Rectal smooth muscle tissue (tissue), 1 donor: ENCODE measurements around the gene FGR.

Source experiments
- H3K27ac ChIP-seq: one replicate; pipeline ENCODE4 v1.7.0; 2013; ENCODE audit warnings: low read depth, low read length, inconsistent platforms
- H3K27me3 ChIP-seq: one replicate; pipeline ENCODE4 v1.7.0; 2013; ENCODE audit warnings: low read length; ENCODE audit not compliant: control insufficient read depth, insufficient read depth
- H3K36me3 ChIP-seq: one replicate; pipeline ENCODE4 v1.7.0; 2013; ENCODE audit warnings: low read length; ENCODE audit not compliant: control insufficient read depth, insufficient read depth
- H3K4me1 ChIP-seq: one replicate; pipeline ENCODE4 v1.7.0; 2013; ENCODE audit warnings: low read length; ENCODE audit not compliant: control insufficient read depth, insufficient read depth
- H3K4me3 ChIP-seq: one replicate; pipeline ENCODE4 v1.7.0; 2013; ENCODE audit warnings: low read length
- H3K9ac ChIP-seq: one replicate; pipeline ENCODE4 v1.7.0; 2013; ENCODE audit warnings: low read length

Gene FGR

DNA sequence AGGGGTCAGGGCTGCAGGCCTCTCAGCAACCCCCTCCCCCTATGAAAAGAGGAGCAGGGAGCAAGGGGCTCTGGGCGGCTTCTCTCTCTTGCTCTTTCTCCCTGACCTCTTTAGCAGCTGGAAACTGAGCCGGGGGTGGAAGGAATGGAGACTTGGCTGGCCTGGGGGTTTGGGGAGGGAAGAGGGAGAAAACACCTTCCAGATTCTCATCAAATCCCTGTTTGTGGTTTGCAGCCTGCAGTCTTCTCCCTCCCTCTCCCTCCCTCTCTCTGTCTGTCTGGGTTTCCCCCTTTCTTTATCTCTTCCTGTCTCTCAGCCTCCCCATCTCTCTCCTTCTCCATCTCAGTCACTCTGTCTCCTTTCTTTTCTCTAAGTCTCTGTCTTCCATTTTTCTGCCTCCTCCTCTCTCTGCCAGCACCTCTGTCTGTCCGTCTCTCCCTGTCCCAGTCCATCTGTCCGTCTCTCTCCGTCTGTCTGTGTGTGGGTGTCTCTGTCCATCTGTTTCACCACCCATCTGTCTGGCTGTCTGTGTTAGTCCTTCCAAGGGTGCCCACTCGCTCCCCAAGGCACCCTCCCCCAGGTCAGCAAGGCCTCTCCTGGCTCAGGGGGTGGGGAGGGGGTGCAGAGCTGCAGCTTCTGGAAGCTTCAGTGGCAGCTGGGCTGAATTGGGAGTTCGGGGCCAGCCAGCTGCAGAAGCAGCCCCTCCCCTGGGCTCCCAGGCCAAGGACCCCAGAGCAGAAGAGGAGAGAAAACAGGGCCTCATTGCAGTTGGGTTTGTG lies 37.3 kb downstream of the FGR start:
- Histone ChIP-seq H3K9ac (no peak overlapping the region), H3K27ac (peak overlapping the region; percentile 91), H3K27me3 (no peaks in the 10 kb centered on the region), H3K36me3 (no peaks in the 10 kb centered on the region), H3K4me1 (peaks cover 79% of the 10 kb centered on the region), H3K4me3 (no peak overlapping the region)

DNA sequence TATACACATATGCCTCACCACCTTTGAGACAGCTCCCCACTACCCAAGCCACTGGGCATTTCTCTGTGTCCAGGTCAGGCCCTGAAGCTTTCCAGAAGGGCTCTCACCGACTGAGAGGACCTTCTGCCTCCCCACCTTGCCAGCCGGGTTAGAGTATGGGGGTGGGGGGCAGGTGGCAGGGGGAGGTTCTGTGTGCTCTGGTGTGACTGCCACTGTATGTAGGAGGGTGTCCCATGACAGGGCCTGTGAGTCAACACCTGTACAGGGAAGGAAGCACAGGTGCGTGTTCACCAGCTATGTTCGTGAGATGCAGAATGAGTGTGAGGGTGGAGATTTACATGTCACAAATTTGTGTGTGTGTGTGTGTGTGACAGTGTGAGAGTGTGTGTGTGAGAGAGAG lies 38.0 kb downstream of the FGR start:
- Histone ChIP-seq H3K27me3 (no peaks in the 10 kb centered on the region), H3K4me3 (peak overlapping the region; percentile 6), H3K4me1 (peaks cover 83% of the 10 kb centered on the region), H3K27ac (peak overlapping the region; percentile 40), H3K36me3 (no peaks in the 10 kb centered on the region), H3K9ac (no peak overlapping the region)

DNA sequence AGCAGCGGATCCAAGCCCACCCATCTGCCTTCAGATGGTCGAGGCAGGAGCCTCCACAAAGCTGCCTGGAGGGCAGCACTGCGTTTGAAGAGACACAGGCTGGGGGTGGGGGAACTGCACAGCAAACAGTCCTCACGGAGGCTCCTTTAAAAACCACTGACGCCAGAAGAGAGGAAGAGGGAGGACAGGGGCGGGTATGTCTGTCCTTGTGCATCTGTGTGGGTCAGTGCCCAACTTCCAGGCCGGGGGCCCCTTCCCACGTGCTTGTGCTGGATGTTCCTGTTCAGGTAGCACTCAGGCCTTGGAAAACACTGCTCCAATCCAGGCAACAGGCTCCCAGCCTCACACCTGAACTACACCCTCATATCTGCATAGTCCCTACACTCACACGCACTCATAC lies 38.7 kb downstream of the FGR start:
- peaks cover 89% of the 10 kb centered on the region for H3K4me1 ChIP-seq
- H3K27me3 ChIP-seq, result no peaks in the 10 kb centered on the region
- no peak overlapping the region for H3K4me3 ChIP-seq
- no peaks in the 10 kb centered on the region for H3K36me3 ChIP-seq
- peak overlapping the region; percentile 40 for H3K27ac ChIP-seq
- H3K9ac ChIP-seq, result no peak overlapping the region

DNA sequence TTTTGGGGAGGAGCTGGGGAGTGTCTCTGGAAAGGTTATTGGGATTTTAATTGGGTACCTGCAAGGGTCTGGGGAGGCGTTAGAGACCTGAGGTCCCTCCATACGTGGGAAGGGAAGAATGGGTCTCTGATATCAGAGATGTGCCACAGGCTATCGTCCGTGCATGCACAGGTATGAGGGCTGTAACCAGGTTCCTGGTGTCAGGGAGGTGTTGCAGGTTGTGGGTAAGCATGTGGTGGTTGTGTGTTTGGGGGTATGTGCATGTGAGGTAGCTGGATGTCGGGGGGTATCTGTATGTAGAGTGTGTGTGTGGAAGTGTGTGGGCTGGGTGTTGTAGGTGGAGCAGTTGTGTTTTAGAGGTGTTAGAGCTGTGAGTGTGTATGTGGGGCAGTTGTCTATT lies 39.4 kb downstream of the FGR start:
- no peak overlapping the region for H3K4me3 ChIP-seq
- peak overlapping the region; percentile 25 for H3K27ac ChIP-seq
- no peak overlapping the region for H3K9ac ChIP-seq
- peaks cover 89% of the 10 kb centered on the region for H3K4me1 ChIP-seq
- no peaks in the 10 kb centered on the region for H3K27me3 ChIP-seq
- H3K36me3 ChIP-seq, result no peaks in the 10 kb centered on the region

DNA sequence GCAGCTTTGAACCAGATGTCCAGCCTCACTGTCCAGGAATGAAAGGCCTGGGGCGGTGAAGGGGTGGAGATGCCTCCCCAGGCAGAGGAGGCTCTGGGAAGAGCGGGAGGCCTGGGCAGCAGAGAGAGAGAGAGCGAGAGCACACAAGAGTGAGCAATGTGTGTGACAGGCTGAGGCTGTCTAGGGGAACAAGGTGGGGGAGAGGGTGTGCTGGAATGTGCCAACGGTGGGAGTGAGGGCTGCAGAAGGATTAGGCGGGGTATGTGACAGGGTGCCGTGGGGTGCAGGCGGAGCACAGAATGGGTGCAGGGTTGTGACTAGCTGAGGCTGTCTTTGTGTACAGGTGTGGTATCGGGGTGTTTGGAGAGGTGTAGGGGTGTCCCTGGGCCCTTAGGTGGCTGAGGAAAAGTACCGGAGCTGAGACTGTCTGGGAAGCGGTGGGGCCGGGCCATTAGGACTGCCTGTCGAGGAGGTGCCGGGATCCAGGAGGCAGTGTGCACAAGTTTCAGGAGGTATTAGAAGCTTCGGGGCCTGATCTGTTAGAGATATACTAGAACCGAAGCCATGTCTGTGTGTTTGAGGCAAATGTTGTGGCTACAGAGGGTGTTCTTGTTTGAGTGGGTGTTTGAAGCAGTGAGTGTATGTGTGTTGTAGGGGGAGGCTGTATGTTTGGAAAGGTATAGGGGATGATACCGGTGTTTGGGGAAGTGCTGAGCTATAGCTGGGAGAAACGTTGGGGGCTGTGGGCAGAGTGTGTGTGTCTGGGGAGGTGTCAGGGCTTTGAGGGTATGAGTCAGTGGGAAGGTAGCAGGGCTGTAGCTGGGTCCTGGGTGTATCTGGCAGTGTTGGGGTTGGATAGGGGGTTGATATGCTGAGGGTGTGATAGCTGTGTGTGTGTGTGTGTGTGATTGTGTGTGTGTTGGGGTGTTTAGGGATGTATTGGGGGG lies 40.1 kb downstream of the FGR start:
- Histone ChIP-seq H3K4me1 (peaks cover 94% of the 10 kb centered on the region), H3K36me3 (no peaks in the 10 kb centered on the region), H3K27me3 (no peaks in the 10 kb centered on the region), H3K9ac (no peak overlapping the region), H3K27ac (peak overlapping the region; percentile 21), H3K4me3 (peak overlapping the region; percentile 20)

DNA sequence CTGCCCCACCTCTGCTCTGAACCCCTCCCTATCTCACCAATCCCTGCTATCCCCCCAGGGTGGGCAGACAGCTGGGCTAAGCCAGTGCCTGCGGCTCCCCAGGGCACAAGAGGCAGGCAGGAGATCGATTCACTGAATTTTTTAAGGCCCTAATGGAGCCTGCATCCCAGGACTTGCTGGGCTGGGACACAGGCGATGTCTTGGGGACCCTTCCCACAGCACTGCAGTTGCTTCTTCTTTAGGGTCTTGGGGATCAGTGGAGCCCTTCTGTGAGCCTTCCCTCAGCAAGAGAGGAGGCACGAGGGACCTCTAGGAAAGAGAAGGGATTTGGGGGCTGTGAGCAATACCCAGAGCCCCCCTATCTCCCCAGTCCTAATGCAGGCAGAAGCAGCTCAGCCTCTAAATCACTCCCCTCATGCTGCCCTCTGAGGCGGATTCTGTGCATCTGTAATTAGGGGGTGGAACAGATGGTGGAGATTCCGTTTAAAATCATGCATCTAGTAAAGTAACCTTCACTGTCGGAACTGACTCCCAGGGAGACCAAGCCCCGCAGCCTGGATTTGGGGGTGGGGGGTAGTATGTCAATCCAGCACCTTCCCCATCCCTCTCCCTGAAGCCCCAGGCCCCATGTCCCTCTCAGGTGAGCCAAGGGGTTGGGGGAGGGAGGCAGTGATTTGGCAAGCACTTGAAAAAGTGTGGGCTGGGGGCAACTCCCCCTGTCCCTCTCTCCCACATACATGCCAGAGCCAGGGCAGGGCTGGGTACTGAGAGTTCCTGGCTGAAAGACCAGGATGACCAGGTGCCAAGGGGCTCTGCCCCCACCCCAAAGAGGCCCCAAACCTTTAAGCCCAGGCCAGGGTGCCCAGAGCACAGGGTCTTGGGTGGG lies 41.1 kb downstream of the FGR start:
- Histone ChIP-seq H3K4me1 (peaks cover 94% of the 10 kb centered on the region), H3K27me3 (no peaks in the 10 kb centered on the region), H3K9ac (no peak overlapping the region), H3K4me3 (no peak overlapping the region), H3K27ac (peak overlapping the region; percentile 11), H3K36me3 (no peaks in the 10 kb centered on the region)

DNA sequence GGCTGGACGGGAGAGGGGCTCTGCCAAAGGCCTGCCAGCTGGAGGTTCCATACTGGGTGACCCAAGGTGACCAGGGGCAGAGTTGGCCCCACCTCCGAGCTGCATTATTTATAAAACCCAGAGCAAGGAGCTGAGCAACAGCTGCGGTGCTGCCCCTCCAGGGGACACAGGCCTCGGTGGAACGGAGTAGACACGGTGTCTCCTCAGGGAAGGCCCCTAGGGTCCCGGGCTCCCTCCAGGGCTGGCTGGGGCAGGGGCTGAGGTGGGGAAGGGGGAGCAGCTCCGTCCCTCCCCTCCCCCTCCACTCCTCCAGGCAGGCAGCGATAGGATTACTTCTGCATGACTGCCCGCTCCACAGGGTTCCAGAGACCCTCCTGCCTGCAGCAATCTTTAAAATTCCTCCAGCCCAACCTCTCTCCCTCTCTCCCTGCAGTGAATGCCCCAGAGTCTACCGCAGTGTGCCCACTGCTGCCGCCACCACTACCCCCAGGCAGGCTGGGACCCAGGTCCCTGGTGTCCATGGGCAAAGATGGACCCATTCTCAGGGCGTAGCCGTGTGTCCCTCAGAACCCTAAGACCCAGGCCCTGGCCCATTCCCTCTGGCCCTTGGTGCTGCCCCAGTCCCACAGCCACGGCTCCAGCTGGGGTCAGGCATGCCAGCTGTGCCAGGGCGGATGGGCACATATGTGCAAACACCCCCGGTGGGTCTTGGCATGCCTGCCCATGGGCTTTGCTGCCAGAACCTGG lies 41.9 kb downstream of the FGR start:
- Histone ChIP-seq H3K4me1 (peaks cover 93% of the 10 kb centered on the region), H3K4me3 (no peak overlapping the region), H3K27ac (peak overlapping the region; percentile 40), H3K27me3 (no peaks in the 10 kb centered on the region), H3K9ac (peak overlapping the region; percentile 19), H3K36me3 (no peaks in the 10 kb centered on the region)

DNA sequence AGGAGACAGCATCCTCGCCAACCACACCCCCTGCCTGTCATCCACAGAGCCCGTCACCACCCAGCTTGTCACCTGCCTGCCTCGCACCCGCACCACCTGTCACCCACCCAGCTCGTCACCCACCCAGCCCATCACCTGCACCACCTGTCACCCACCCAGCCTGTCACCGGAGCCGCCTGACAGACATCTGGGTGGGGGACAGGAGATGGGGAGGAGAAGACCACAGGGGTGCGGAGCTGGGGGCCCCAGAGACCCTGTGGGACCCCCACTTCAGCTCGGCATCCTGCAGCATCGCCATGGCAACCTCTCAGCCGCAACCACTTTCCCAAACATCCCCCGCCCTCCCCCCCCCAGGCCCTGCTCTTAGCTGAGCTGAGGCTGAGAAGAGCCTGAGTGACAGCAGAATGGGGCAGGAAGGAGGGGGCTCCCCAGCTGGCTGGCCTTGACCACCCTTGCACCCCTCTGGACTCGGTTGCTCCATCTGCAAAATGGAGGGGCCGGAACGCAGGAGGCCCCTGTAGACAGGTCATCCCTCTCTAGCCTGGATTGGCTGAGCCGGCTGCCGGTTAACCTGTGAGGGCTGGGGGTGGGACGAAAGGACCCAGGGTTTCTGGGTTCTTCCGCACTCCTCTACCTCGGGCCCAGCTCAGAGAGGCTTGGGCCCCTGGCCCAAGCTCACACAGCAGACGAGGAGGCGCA lies 42.6 kb downstream of the FGR start:
- Histone ChIP-seq H3K4me3 (no peak overlapping the region), H3K36me3 (no peaks in the 10 kb centered on the region), H3K4me1 (peaks cover 86% of the 10 kb centered on the region), H3K27ac (no peak overlapping the region), H3K9ac (no peak overlapping the region), H3K27me3 (no peaks in the 10 kb centered on the region)

DNA sequence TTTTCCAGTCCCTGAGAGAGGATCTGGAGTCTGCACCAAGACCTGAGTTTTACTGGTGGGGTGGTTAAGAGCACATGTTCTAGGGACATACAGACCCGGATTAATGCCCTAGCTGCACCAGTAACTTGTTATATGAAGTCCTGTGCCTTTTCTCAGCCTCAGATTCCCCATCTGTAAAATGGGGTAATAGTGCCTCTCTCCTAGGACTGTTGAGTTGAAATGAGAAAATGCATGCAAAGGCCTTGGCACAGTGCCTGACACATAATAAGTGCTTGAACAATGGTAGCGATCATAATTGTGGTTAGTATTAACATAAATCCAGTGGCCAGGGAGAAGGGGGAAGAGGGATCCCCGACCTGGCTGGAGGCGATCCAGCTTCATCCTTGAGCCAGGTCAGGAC lies 43.4 kb downstream of the FGR start:
- Histone ChIP-seq H3K4me1 (peaks cover 78% of the 10 kb centered on the region), H3K4me3 (no peak overlapping the region), H3K27me3 (no peaks in the 10 kb centered on the region), H3K27ac (peak overlapping the region; percentile 46), H3K36me3 (no peaks in the 10 kb centered on the region), H3K9ac (no peak overlapping the region)

DNA sequence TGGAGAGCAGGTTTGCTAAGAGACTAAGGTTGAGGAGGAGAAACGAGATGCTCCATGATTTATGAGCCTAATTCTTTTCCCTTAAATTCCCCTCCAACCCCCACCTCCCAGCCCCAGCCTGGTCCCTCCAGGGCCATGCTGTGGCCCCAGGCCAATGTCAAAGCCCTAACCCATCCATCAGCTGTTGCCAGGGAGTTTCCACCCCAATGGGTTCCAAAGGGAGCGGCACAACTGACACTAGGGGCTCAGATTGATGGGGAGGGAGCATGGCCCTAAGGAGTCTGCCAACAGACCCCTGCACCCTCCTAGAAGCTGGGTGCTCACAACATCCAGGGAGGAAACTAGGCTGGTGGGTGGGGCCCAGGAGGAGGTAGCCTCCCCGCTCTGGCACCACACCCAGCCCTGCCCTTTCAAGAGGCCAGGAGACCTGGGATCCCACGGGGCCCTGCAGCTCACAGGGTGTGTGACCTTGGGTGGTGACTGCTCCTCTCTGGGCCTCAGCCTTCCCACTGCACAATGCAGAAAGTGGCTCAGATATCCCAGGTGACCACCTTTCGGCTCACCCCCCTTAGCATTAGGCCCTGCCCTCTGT lies 44.0 kb downstream of the FGR start:
- Histone ChIP-seq H3K27ac (peak overlapping the region; percentile 46), H3K4me3 (no peak overlapping the region), H3K9ac (no peak overlapping the region), H3K36me3 (no peaks in the 10 kb centered on the region), H3K27me3 (no peaks in the 10 kb centered on the region), H3K4me1 (peaks cover 72% of the 10 kb centered on the region)
